ENCODE measurements around the gene CLDN24.

GRCh38 chr4:183353557-183353956 lies 31.3 kb upstream of the CLDN24 start:
- TF ChIP-seq CTCF (IDR thresholded peaks at IDR 0.05) (no peak), POLR2A (IDR thresholded peaks at IDR 0.05) (no peak)

Measured in testis (tissue), 2 donors.